Panc1 (cell line): ENCODE results near the gene FAM229B.

Source experiments
- CTCF ChIP-seq: fragments of 450-650 bp; IDR thresholded peaks from 2 replicates; pipeline ENCODE4 v1.5.1; 2017; ENCODE audit warnings: mild to moderate bottlenecking
- POLR2AphosphoS5 ChIP-seq: IDR thresholded peaks from 2 replicates; pipeline ENCODE4 v1.6.1; 2012; ENCODE audit warnings: mild to moderate bottlenecking, low read depth, low read length, moderate library complexity
- REST ChIP-seq, 2 experiments: IDR thresholded peaks; 2 replicates each; pipeline ENCODE4 v1.6.1; 2011 to 2012; ENCODE audit warnings: low read depth in 2 of 2, control low read depth in 1 of 2, low read length in 1 of 2, mild to moderate bottlenecking in 1 of 2, moderate library complexity in 1 of 2; ENCODE audit not compliant: insufficient read depth in 1 of 2
- TCF7L2 ChIP-seq: IDR thresholded peaks from 2 replicates; pipeline ENCODE4 v1.6.1; 2011; ENCODE audit warnings: mild to moderate bottlenecking, low read depth, low read length, inconsistent platforms

- TF ChIP-seq CTCF (no peak), REST (IDR thresholded peaks at IDR 0.05; ENCODE audit: insufficient read depth in 1 of 2, low read depth in 2 of 2, low read length in 1 of 2) (no peak), TCF7L2 (no peak), POLR2AphosphoS5 (no peak)
Measured at GRCh38 chr6:112041535-112041934, 45.9 kb upstream of the FAM229B start.
